SU-DHL-6 (cell line): ENCODE measurements around the gene HNRNPLL.

Experiments
- H2AFZ ChIP-seq: fragments of 200-600 bp; sonication (generic); 2 replicates; pipeline ENCODE4 v1.6.1; 2014; ENCODE audit warnings: low read depth, mild to moderate bottlenecking, moderate library complexity, mixed read lengths, antibody characterized with exemption, low read length; ENCODE audit not compliant: severe bottlenecking
- H3F3A ChIP-seq: fragments of 200-600 bp; shearing (Covaris generic); 2 replicates; pipeline ENCODE4 v1.6.0; 2016; ENCODE audit warnings: antibody characterized with exemption, mild to moderate bottlenecking; ENCODE audit not compliant: insufficient read depth
- H3K27ac ChIP-seq: fragments of 200-600 bp; sonication (generic); 2 replicates; pipeline ENCODE4 v1.5.1; 2016; ENCODE audit warnings: low read depth, mild to moderate bottlenecking, low read length, moderate library complexity, mixed read lengths
- H3K27me3 ChIP-seq: fragments of 200-600 bp; sonication (generic), shearing (Covaris generic); 2 replicates; pipeline ENCODE4 v1.6.0; 2014; ENCODE audit warnings: mild to moderate bottlenecking, low read length
- H3K36me3 ChIP-seq: fragments of 200-600 bp; sonication (generic); 2 replicates; pipeline ENCODE4 v1.6.1; 2014; ENCODE audit warnings: mild to moderate bottlenecking, low read length, mixed read lengths
- H3K4me2 ChIP-seq: fragments of 300-600, 200-600 bp; shearing (Covaris generic), sonication (generic); 2 replicates; pipeline ENCODE4 v1.6.0; 2014; ENCODE audit warnings: low read length, low read depth, mild to moderate bottlenecking; ENCODE audit not compliant: poor library complexity, severe bottlenecking
- H3K4me3 ChIP-seq: fragments of 200-600 bp; sonication (generic); 2 replicates; pipeline ENCODE4 v1.5.1; 2014; ENCODE audit warnings: antibody characterized with exemption, low read length, mild to moderate bottlenecking, mixed read lengths; ENCODE audit not compliant: insufficient read depth, poor library complexity, severe bottlenecking
- H3K79me2 ChIP-seq: fragments of 200-600 bp; sonication (generic); 2 replicates; pipeline ENCODE4 v1.6.1; 2014; ENCODE audit warnings: mild to moderate bottlenecking, low read length, moderate library complexity; ENCODE audit not compliant: insufficient read depth
- H3K9ac ChIP-seq: fragments of 200-600 bp; sonication (generic); 2 replicates; pipeline ENCODE4 v1.7.0; 2014; ENCODE audit warnings: mild to moderate bottlenecking, low read length
- H3K9me2 ChIP-seq: fragments of 200-600 bp; sonication (generic); replicated peaks from 2 replicates; pipeline ENCODE4 v1.6.1; 2014; ENCODE audit warnings: low read length; ENCODE audit not compliant: insufficient read depth
- H3K9me3 ChIP-seq: fragments of 200-600 bp; sonication (generic); 2 replicates; pipeline ENCODE4 v1.6.1; 2014; ENCODE audit warnings: low read length, mixed read lengths; ENCODE audit not compliant: insufficient read depth
- H4K20me1 ChIP-seq: fragments of 200-600 bp; sonication (generic); 2 replicates; pipeline ENCODE4 v1.6.1; 2014; ENCODE audit warnings: low read depth, mild to moderate bottlenecking, antibody characterized with exemption, low read length, moderate library complexity, mixed read lengths
- CTCF ChIP-seq: fragments of 200-600 bp; sonication (generic); IDR thresholded peaks from one replicate; pipeline ENCODE4 v1.5.1; 2017; ENCODE audit warnings: antibody characterized with exemption, mild to moderate bottlenecking, low read length, moderate library complexity; ENCODE audit not compliant: insufficient read depth, poor library complexity, severe bottlenecking
- EZH2phosphoT487 ChIP-seq: fragments of 200-600 bp; sonication (generic), shearing (Covaris generic); conservative IDR thresholded peaks from 2 replicates; pipeline ENCODE4 v1.6.1; 2018; ENCODE audit warnings: mild to moderate bottlenecking, antibody characterized with exemption, low read length, moderate library complexity, mixed read lengths

Gene HNRNPLL

DNA sequence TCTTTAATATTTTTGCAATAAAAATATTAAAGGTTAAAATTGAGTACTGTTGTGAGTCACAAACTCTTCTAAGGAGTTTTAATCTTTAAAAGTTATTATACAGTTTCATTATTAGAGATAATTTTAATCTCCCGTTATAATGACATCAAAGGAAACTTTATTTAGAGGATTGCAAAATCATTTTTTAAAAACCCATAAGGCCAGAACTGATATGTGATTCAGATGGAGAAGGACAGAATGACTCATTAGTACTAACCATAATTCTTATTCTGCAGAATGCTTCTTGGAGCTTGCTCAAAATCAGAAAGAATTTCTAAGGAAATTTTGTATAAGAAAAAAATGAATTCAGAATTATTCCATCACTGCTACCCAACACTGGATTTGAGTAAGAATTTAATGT, 12.5 kb upstream of the HNRNPLL start:
- no peak overlapping the region for H3K27ac ChIP-seq
- H4K20me1 ChIP-seq: no peaks in the 10 kb centered on the region
- H3K9me2 ChIP-seq: no peaks in the 10 kb centered on the region
- no peak overlapping the region for H3K9ac ChIP-seq
- no peak overlapping the region for H2AFZ ChIP-seq
- H3K4me3 ChIP-seq: no peak overlapping the region
- no peaks in the 10 kb centered on the region for H3F3A ChIP-seq
- no peaks in the 10 kb centered on the region for H3K36me3 ChIP-seq
- no peaks in the 10 kb centered on the region for H3K9me3 ChIP-seq
- H3K79me2 ChIP-seq: no peaks in the 10 kb centered on the region
- no peaks in the 10 kb centered on the region for H3K27me3 ChIP-seq
- TF ChIP-seq CTCF: no peak
- no peak for TF ChIP-seq EZH2phosphoT487
- H3K4me2 ChIP-seq: no peak overlapping the region

- no peak overlapping the region for H3K4me2 ChIP-seq
- H3K4me3 ChIP-seq: no peak overlapping the region
- H3K9me3 ChIP-seq: no peaks in the 10 kb centered on the region
- no peaks in the 10 kb centered on the region for H3K36me3 ChIP-seq
- no peak overlapping the region for H3K9ac ChIP-seq
- no peaks in the 10 kb centered on the region for H4K20me1 ChIP-seq
- H3F3A ChIP-seq: no peaks in the 10 kb centered on the region
- no peak overlapping the region for H3K27ac ChIP-seq
- H3K9me2 ChIP-seq: no peaks in the 10 kb centered on the region
- H3K27me3 ChIP-seq: no peaks in the 10 kb centered on the region
- no peak for TF ChIP-seq EZH2phosphoT487
- no peaks in the 10 kb centered on the region for H3K79me2 ChIP-seq
- H2AFZ ChIP-seq: no peak overlapping the region
These were observed 11.1 kb upstream of the HNRNPLL start for GRCh38 chr2:38613849-38614213.

DNA sequence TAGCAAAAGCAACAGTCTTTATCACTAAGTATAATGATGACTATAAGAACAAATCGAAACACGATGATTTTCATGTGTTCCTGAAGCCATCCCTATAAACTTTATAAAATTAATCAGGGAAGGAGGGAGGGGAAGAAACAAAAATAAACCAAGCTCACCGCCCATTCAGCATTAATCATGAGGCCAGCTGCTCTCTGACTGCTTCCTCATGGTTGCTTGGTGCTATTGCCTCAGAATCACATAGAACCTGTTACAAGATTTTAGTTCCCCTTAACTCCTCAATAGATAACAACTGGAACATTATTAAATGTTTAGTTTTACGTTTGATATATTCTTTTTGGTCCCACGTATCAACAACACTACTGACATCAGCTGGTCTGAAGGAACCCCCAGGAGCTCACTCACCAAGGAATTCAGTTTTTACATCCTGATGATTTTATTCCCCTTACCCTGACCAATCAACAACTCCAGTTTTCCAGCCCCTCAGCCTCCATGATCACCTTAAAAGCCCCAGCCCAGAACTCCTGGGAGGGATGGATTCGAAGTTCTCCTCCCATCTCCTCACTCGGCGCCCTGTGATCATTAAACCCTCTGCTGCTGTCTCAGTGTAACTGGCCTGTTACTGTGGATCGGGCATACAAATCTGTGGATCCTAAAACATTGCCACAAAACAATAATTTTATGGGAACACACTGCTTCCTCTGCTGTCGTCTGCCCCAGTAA, 10.6 kb upstream of the HNRNPLL start:
- Histone ChIP-seq H3K27ac (no peak overlapping the region), H2AFZ (no peak overlapping the region), H3K4me2 (no peak overlapping the region)

More for the DNA sequence above, 10.6 kb upstream of the HNRNPLL start:
- Histone ChIP-seq H3K79me2 (no peaks in the 10 kb centered on the region), H3K9me2 (no peaks in the 10 kb centered on the region), H3K9me3 (no peaks in the 10 kb centered on the region), H3K9ac (no peak overlapping the region), H3K36me3 (no peaks in the 10 kb centered on the region), H3F3A (no peaks in the 10 kb centered on the region), H3K4me3 (no peak overlapping the region), H4K20me1 (no peaks in the 10 kb centered on the region), H3K27me3 (no peaks in the 10 kb centered on the region)
- TF ChIP-seq CTCF: no peak
- no peak for TF ChIP-seq EZH2phosphoT487
